H1 (cell line): ENCODE data around the gene HSD17B2. TPM values are rescaled to one million over a fixed set of nuclear protein-coding genes. Genes with fewer than 3 reads are reported as not detected.

Source experiments
- CTCF ChIA-PET: fragments of 300-600 bp; sonication (Branson Sonifier 250); formaldehyde crosslinking; loops from one replicate; lab custom pipeline; 2021; ENCODE audit not compliant: partially characterized antibody; lab: Charles Lee
- POLR2A ChIA-PET: fragments of 300-600 bp; sonication (Branson Sonifier 250); formaldehyde crosslinking; loops from one replicate; lab custom pipeline; 2021; ENCODE audit warnings: inconsistent platforms; ENCODE audit not compliant: partially characterized antibody; lab: Charles Lee
- DNase-seq, 2 experiments: peaks; one replicate each; pipeline versions ENCODE4 v3.0.0 to v3.0.0-alpha.2; 2010 to 2022; ENCODE audit warnings: low spot score in 2 of 2, low read depth in 1 of 2, mixed read lengths in 1 of 2
- FAIRE-seq: peaks from 2 replicates; lab custom pipeline; 2011; peaks lifted over from hg19 to GRCh38; lab: Jason Lieb, UNC
- H2AFZ ChIP-seq: 2 replicates; pipeline ENCODE4 v1.8.1; 2012; ENCODE audit warnings: low read length, inconsistent platforms
- H2AK5ac ChIP-seq: 2 replicates; pipeline ENCODE4 v1.6.1; 2013; ENCODE audit warnings: low read depth, low read length
- H2BK120ac ChIP-seq: replicated peaks from 2 replicates; pipeline ENCODE3; 2013; ENCODE audit warnings: low read depth, low read length, inconsistent platforms
- H2BK12ac ChIP-seq: 2 replicates; pipeline ENCODE4 v1.6.1; 2013; ENCODE audit warnings: low read depth, low read length
- H2BK15ac ChIP-seq: 2 replicates; pipeline ENCODE4 v1.6.1; 2013; ENCODE audit warnings: low read length
- H2BK20ac ChIP-seq: 2 replicates; pipeline ENCODE4 v1.6.1; 2013; ENCODE audit warnings: low read length
- H2BK5ac ChIP-seq: 2 replicates; pipeline ENCODE4 v1.6.1; 2013; ENCODE audit warnings: low read depth, low read length
- H3K14ac ChIP-seq: 2 replicates; pipeline ENCODE4 v1.6.1; 2013; ENCODE audit warnings: inconsistent platforms; ENCODE audit not compliant: insufficient read length
- H3K18ac ChIP-seq: 2 replicates; pipeline ENCODE4 v1.6.1; 2013; ENCODE audit warnings: low read length; ENCODE audit errors: extremely low read depth
- H3K23ac ChIP-seq: 2 replicates; pipeline ENCODE4 v1.6.1; 2013; ENCODE audit warnings: inconsistent platforms; ENCODE audit not compliant: insufficient read length
- H3K23me2 ChIP-seq: 2 replicates; pipeline ENCODE4 v1.6.1; 2013; ENCODE audit warnings: low read depth, low read length
- H3K27ac ChIP-seq: 2 replicates; pipeline ENCODE4 v1.6.1; 2011; ENCODE audit warnings: low read depth, low read length, inconsistent platforms
- H3K27me3 ChIP-seq, 4 experiments: replicated peaks in 1 of 4; 1 replicate in 1 of 4; 2 replicates in 3 of 4; pipeline versions ENCODE4 v1.6.1 to v1.8.1; 2011 to 2013; ENCODE audit warnings: low read length in 3 of 4, mild to moderate bottlenecking in 3 of 4, inconsistent platforms in 2 of 4, mixed read lengths in 2 of 4, moderate library complexity in 1 of 4; ENCODE audit not compliant: control insufficient read depth in 3 of 4, insufficient read depth in 3 of 4; ENCODE audit errors: extremely low read depth in 1 of 4
- H3K36me3 ChIP-seq, 4 experiments: 2 replicates each; pipeline versions ENCODE4 v1.6.1 to v1.8.1; 2011 to 2013; ENCODE audit warnings: mild to moderate bottlenecking in 4 of 4, low read length in 3 of 4, moderate library complexity in 2 of 4, control low read depth in 1 of 4, inconsistent platforms in 1 of 4; ENCODE audit not compliant: insufficient read depth in 4 of 4, control insufficient read depth in 2 of 4
- H3K4ac ChIP-seq: replicated peaks from 2 replicates; pipeline ENCODE3; 2013; ENCODE audit warnings: low read length, low read depth, mixed read lengths, inconsistent platforms; ENCODE audit not compliant: insufficient read length
- H3K4me1 ChIP-seq, 4 experiments: replicated peaks in 1 of 4; 1 replicate in 1 of 4; 2 replicates in 3 of 4; pipeline versions ENCODE4 v1.6.1 to v1.8.1; 2011 to 2013; ENCODE audit warnings: low read length in 3 of 4, inconsistent platforms in 2 of 4, mixed read lengths in 1 of 4; ENCODE audit not compliant: insufficient read depth in 4 of 4, control insufficient read depth in 3 of 4
- H3K4me2 ChIP-seq, 2 experiments: 2 replicates each; pipeline versions ENCODE4 v1.6.1 to v1.8.1; 2011 to 2013; ENCODE audit warnings: low read depth in 2 of 2, low read length in 2 of 2, control low read depth in 1 of 2, inconsistent platforms in 1 of 2, mild to moderate bottlenecking in 1 of 2; ENCODE audit not compliant: insufficient read depth in 1 of 2
- H3K4me3 ChIP-seq, 4 experiments: fragments of 200-600, 300-600 bp in 1 of 4; sonication (generic), shearing (Covaris generic), sonication (Bioruptor Twin) in 1 of 4; 2 replicates each; pipeline versions ENCODE4 v1.5.1 to v1.8.1; 2011 to 2016; ENCODE audit warnings: low read length in 4 of 4, low read depth in 3 of 4, control low read depth in 2 of 4, inconsistent platforms in 2 of 4, mild to moderate bottlenecking in 2 of 4, mixed read lengths in 1 of 4, moderate library complexity in 1 of 4; ENCODE audit not compliant: insufficient read depth in 2 of 4; ENCODE audit errors: extremely low read depth in 1 of 4
- H3K56ac ChIP-seq: replicated peaks from 2 replicates; pipeline ENCODE3; 2013; ENCODE audit warnings: low read depth, mild to moderate bottlenecking, mixed read lengths, low read length, inconsistent platforms; ENCODE audit not compliant: insufficient read length
- H3K79me1 ChIP-seq: 2 replicates; pipeline ENCODE4 v1.6.1; 2013; ENCODE audit warnings: low read depth, low read length, control low read depth
- H3K79me2 ChIP-seq, 2 experiments: 2 replicates each; pipeline versions ENCODE4 v1.6.1 to v1.8.1; 2012 to 2013; ENCODE audit warnings: low read length in 2 of 2, mild to moderate bottlenecking in 2 of 2, inconsistent platforms in 1 of 2; ENCODE audit not compliant: insufficient read depth in 2 of 2, control insufficient read depth in 1 of 2
- H3K9ac ChIP-seq, 4 experiments: replicated peaks in 1 of 4; 1 replicate in 1 of 4; 2 replicates in 3 of 4; pipeline versions ENCODE4 v1.6.1 to v1.8.1; 2011 to 2013; ENCODE audit warnings: low read depth in 3 of 4, low read length in 3 of 4, control low read depth in 2 of 4, mild to moderate bottlenecking in 2 of 4, moderate library complexity in 2 of 4, inconsistent platforms in 1 of 4; ENCODE audit errors: extremely low read depth in 1 of 4
- H3K9me3 ChIP-seq, 2 experiments: 2 replicates each; pipeline versions ENCODE4 v1.6.1 to v1.8.1; 2012 to 2013; ENCODE audit warnings: mild to moderate bottlenecking in 2 of 2, moderate library complexity in 2 of 2, control low read depth in 1 of 2, inconsistent platforms in 1 of 2, low read depth in 1 of 2, low read length in 1 of 2, mixed read lengths in 1 of 2; ENCODE audit not compliant: insufficient read depth in 2 of 2
- H4K20me1 ChIP-seq, 2 experiments: replicated peaks in 1 of 2; 2 replicates each; pipeline versions ENCODE3 to v1.8.1; 2011 to 2013; ENCODE audit warnings: inconsistent platforms in 2 of 2, low read length in 2 of 2, mild to moderate bottlenecking in 1 of 2; ENCODE audit not compliant: insufficient read depth in 2 of 2, control insufficient read depth in 1 of 2
- H4K5ac ChIP-seq: 2 replicates; pipeline ENCODE4 v1.6.1; 2013; ENCODE audit warnings: low read length, low read depth, mixed read lengths, inconsistent platforms; ENCODE audit not compliant: insufficient read length
- H4K8ac ChIP-seq: 2 replicates; pipeline ENCODE4 v1.8.0; 2013; ENCODE audit warnings: mild to moderate bottlenecking, moderate library complexity, low read length, inconsistent platforms; ENCODE audit not compliant: insufficient read depth; ENCODE audit errors: extremely low read depth
- H4K91ac ChIP-seq: replicated peaks from 2 replicates; pipeline ENCODE3; 2013; ENCODE audit warnings: low read length, mixed read lengths, inconsistent platforms; ENCODE audit not compliant: insufficient read length
- BCL11A ChIP-seq, 2 experiments: IDR thresholded peaks; one replicate each; pipeline ENCODE4 v1.6.1; 2011; ENCODE audit warnings: low read depth in 2 of 2, low read length in 2 of 2, mild to moderate bottlenecking in 2 of 2
- CHD1 ChIP-seq: IDR thresholded peaks from 2 replicates; pipeline ENCODE4 v1.6.1; 2012; ENCODE audit warnings: low read depth, low read length, improper control_type of control experiment
- EZH2 ChIP-seq: fragments of 200-600 bp; sonication (generic); IDR thresholded peaks from 2 replicates; pipeline ENCODE4 v1.7.1; 2012; ENCODE audit warnings: low read depth, mild to moderate bottlenecking, moderate library complexity, low read length, inconsistent platforms; ENCODE audit not compliant: severe bottlenecking
- HDAC2 ChIP-seq, 2 experiments: fragments of 300-600 bp in 1 of 2; sonication (generic) in 1 of 2; IDR thresholded peaks; 2 replicates each; pipeline ENCODE4 v1.6.1; 2011 to 2012; ENCODE audit warnings: low read depth in 2 of 2, low read length in 2 of 2, mild to moderate bottlenecking in 2 of 2, moderate library complexity in 2 of 2, borderline replicate concordance in 1 of 2, inconsistent platforms in 1 of 2
- JUND ChIP-seq: IDR thresholded peaks from 2 replicates; pipeline ENCODE4 v1.6.1; 2011; ENCODE audit warnings: mild to moderate bottlenecking, improper control_type of control experiment, low read length
- NRF1 ChIP-seq: IDR thresholded peaks from 2 replicates; pipeline ENCODE4 v1.6.1; 2011; ENCODE audit warnings: mild to moderate bottlenecking, low read depth, low read length, improper control_type of control experiment
- POLR2AphosphoS5 ChIP-seq: IDR thresholded peaks from 2 replicates; pipeline ENCODE4 v1.6.1; 2011; ENCODE audit warnings: low read depth, low read length
- POU5F1 ChIP-seq: IDR thresholded peaks from 2 replicates; pipeline ENCODE4 v1.6.1; 2011; ENCODE audit warnings: low read depth, mild to moderate bottlenecking, low read length, moderate library complexity
- RBBP5 ChIP-seq: IDR thresholded peaks from 2 replicates; pipeline ENCODE4 v1.7.1; 2012; ENCODE audit warnings: low read depth, mild to moderate bottlenecking, inconsistent platforms, low read length, moderate library complexity, borderline replicate concordance
- RNF2 ChIP-seq: fragments of 200-900, 300-1000 bp; sonication (generic); IDR thresholded peaks from 2 replicates; pipeline ENCODE4 v1.7.1; 2016; ENCODE audit warnings: borderline replicate concordance, low read depth, mild to moderate bottlenecking, antibody characterized with exemption, low read length; ENCODE audit not compliant: poor library complexity, severe bottlenecking; ENCODE audit errors: missing control alignments
- SIX5 ChIP-seq: IDR thresholded peaks from 2 replicates; pipeline ENCODE4 v1.6.1; 2011; ENCODE audit warnings: mild to moderate bottlenecking, low read depth, low read length
- TCF12 ChIP-seq: IDR thresholded peaks from 2 replicates; pipeline ENCODE4 v1.6.1; 2011; ENCODE audit warnings: low read depth, mild to moderate bottlenecking, low read length
- USF2 ChIP-seq: IDR thresholded peaks from 2 replicates; pipeline ENCODE4 v1.6.1; 2011; ENCODE audit warnings: low read length, improper control_type of control experiment
- WGBS, 2 experiments: shearing (Covaris generic) in 1 of 2; methylation state at CpG; one replicate each; pipeline versions ENCODE4 v1.1.6 to v1.1.7; 2013 to 2015; ENCODE audit warnings: low lambda C conversion rate in 2 of 2, mixed read lengths in 2 of 2, inconsistent platforms in 1 of 2, low coverage in 1 of 2, missing lambda C conversion rate in 1 of 2; ENCODE audit not compliant: insufficient replicate concordance in 2 of 2, insufficient coverage in 1 of 2, insufficient read length in 1 of 2; ENCODE audit errors: extremely low coverage in 1 of 2, missing lambda C conversion rate in 1 of 2; 5-methylcytosine and 5-hydroxymethylcytosine counted together
- polyA plus RNA-seq, 7 experiments: library from polyadenylated mRNA; depleted of rRNA in 3 of 7; stranded (reverse) in 5 of 7; unstranded in 2 of 7; fragments of >200 nt in 5 of 7; fragments of 200-250 nt in 2 of 7; gene quantifications; 1 replicate in 5 of 7; 2 replicates in 1 of 7; 4 replicates in 1 of 7; pipeline versions ENCODE4 v1.2.1 to v1.2.3, GENCODE V29; 2011 to 2013; ENCODE audit warnings: missing spikeins in 2 of 7, mixed read lengths in 2 of 7
- total RNA-seq: library from RNA; stranded (reverse); fragmentation: NEBNext Ultra II Directional; extraction: Animal tissue kit (Norgen Biotek cat#: 25700); gene quantifications from 2 replicates; pipeline ENCODE4 v1.2.1, GENCODE V29; 2021

HSD17B2 gene
- total and polyA plus RNA-seq, 2 of the 8 experiments (the other 6 are each of a cell fraction or from before 2014, with no cell fraction given): not detected

- H2BK120ac ChIP-seq: no peak overlapping the region
- H4K91ac ChIP-seq: no peak overlapping the region
- H3K23ac ChIP-seq: no peak overlapping the region
- no peaks in the 10 kb centered on the region for H4K20me1 ChIP-seq
- no peak overlapping the region for H3K4me3 ChIP-seq
- H3K4me2 ChIP-seq: no peak overlapping the region
- no peak overlapping the region for H3K18ac ChIP-seq
- TF ChIP-seq NRF1 (no peak), EZH2 (no peak), CHD1 (no peak), USF2 (no peak), SIX5 (no peak), HDAC2 (IDR thresholded peaks at IDR 0.05; ENCODE audit: borderline replicate concordance in 1 of 2, low read depth in 2 of 2, low read length in 2 of 2) (no peak), POLR2AphosphoS5 (no peak), JUND (no peak), BCL11A (IDR thresholded peaks at IDR 0.05; ENCODE audit: low read depth in 2 of 2, low read length in 2 of 2) (no peak), POU5F1 (no peak), TCF12 (no peak), RBBP5 (no peak), RNF2 (no peak)
- POLR2A ChIA-PET: interaction anchor here (1.6 kb wide), 1 partner anchor 13 kb away, joined by 4 read pairs; no protein-coding TSS in a partner anchor
- H4K8ac ChIP-seq: no peak overlapping the region
- FAIRE-seq: no peak
- CTCF ChIA-PET: interaction anchor here (0.6 kb wide), 1 partner anchor 23 kb away, joined by 3 read pairs; no protein-coding TSS in a partner anchor
- no peaks in the 10 kb centered on the region for H3K79me1 ChIP-seq
- WGBS, 2 experiments: 69% methylated on average over 3 of the region's 3 CpGs; no CpG with 5 or more reads in 1 of the 2 experiments
- H3K27me3 ChIP-seq: no peaks in the 10 kb centered on the region
- H3K56ac ChIP-seq: no peak overlapping the region
- no peaks in the 10 kb centered on the region for H3K4me1 ChIP-seq
- no peak overlapping the region for H2AFZ ChIP-seq
- H3K4ac ChIP-seq: no peak overlapping the region
- H2BK20ac ChIP-seq: no peak overlapping the region
- no peaks in the 10 kb centered on the region for H3K36me3 ChIP-seq
- no peaks in the 10 kb centered on the region for H3K9me3 ChIP-seq
- no peak overlapping the region for H2BK12ac ChIP-seq
- no peak overlapping the region for H2AK5ac ChIP-seq
- no peaks in the 10 kb centered on the region for H3K23me2 ChIP-seq
- DNase-seq: no peak
- H3K79me2 ChIP-seq: no peaks in the 10 kb centered on the region
- H3K27ac ChIP-seq: no peak overlapping the region
- no peak overlapping the region for H2BK15ac ChIP-seq
- no peak overlapping the region for H2BK5ac ChIP-seq
- H3K14ac ChIP-seq: no peak overlapping the region
- H4K5ac ChIP-seq: no peak overlapping the region
- H3K9ac ChIP-seq: no peak overlapping the region
These were observed 78.7 kb downstream of the HSD17B2 start for GRCh38 chr16:82113741-82114140.
